ENCODE measurements around the gene PLAAT2.
"Not testable (repeated sequence)": the region's sequence is repeated elsewhere in the genome, so short reads cannot be mapped to it uniquely, and the experiment has no call there.

PLAAT2 gene

DNA sequence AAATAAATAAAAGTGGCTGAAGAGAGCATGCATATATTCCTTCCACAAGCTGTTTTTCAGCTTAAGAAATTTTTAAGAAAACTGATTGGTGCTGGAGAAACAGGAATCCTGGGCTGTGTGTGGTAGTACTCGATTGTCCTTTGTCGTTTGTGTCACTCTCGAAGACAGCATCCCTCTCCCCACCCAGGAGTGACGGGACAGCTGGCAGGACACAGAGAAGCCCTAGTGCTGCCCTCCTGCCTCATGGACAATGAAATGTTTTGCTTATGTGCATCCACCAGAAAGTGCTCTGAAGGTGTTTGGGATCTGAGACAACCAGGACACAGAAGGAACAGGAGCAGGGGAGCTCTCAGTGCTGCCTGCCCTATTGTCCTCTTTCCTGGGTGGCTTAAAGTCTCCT lies 13.8 kb downstream of the PLAAT2 start:
- no peak for DNase-seq (ENCODE audit: low read depth)

- DNase-seq (ENCODE audit: low read depth), result no peak
These were observed 15.0 kb downstream of the PLAAT2 start for GRCh38 chr11:63548178-63548577.

DNA sequence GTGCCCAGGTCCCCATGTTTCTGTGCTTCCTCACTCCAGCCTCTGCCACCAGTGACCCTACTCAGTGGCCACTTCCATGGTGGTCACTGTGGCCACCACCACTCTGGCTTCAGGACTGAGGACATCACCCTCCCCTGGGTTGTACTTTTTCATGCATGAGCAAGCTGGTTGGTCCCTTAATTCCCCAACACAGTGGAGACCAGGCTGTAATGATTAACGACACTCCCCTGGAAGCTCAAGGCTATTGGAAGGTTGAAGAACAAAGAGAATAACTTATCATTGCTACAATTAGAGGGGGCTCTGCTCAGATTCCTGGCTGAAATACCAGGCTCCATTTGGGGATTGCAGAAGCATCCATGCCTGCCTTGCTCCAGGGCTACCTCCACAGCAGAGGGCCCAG lies 16.1 kb downstream of the PLAAT2 start:
- DNase-seq (ENCODE audit: low read depth), result no peak

GRCh38 chr11:63543711-63544110 lies 19.5 kb downstream of the PLAAT2 start:
- DNase-seq (ENCODE audit: low read depth), result no peak

GRCh38 chr11:63542506-63542905 lies 20.7 kb downstream of the PLAAT2 start:
- not testable (repeated sequence) for DNase-seq (ENCODE audit: low read depth)

GRCh38 chr11:63537293-63538101 lies 25.7 kb downstream of the PLAAT2 start:
- DNase-seq (ENCODE audit: low read depth), result no peak

DNA sequence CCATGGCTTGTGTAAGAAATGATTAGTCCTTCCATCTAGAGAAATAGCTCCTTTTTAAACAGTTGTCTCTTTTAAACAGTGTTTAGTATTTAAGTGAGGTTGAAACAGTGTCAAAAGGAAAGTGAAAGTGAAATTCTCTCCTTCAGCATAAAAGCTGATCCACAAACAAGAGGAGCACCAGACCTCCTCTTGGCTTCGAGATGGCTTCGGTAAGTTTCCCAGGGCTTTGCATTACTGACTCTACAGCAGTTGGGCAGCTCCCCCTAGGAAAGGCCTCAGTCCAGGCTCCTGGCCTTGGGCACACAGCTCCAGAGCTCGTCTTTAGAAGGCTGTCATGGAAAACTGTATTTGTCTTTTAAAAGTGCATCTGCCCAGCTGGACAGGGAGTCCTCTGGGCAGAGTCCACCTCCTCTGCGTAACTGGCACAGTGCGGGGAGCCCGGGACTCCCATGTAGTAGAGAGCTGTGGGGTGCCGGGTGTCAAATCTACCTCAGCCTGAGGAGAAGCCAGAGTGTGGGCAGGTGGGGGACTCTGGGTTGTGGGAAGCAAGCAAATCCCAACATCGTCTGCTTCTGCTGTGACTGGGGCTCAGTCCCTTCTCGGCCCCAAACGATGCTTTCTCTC lies 26.4 kb downstream of the PLAAT2 start, which contains the start of gene PLAAT4:
Gene PLAAT4 (plus strand): TSS at position 140 of the 624 bp plus-strand sequence. CDS start 61 bp downstream, at position 201.
- DNase-seq (ENCODE audit: low read depth), result no peak

DNA sequence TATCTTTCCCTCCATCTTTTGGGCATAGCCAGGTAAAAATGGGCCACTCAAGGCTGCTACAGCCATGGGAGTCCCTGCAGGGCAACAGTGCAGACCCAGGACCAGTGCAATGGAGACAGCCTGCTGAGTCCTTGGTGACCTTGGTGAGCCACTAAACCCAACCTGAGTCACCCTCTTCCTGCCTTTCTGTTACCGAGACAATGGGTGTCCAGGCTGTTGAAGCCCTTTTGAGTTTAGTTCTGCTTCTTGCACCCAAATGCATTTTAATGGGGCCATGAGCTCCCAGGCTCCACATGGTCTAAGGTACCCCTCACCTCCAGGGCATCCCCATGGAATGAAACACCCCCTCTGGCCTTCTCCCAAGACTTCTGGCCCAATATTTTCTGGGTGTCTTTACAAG lies 27.4 kb downstream of the PLAAT2 start:
- no peak for DNase-seq (ENCODE audit: low read depth)

GRCh38 chr11:63534895-63535461 lies 28.2 kb downstream of the PLAAT2 start:
- DNase-seq (ENCODE audit: low read depth), result no peak

DNA sequence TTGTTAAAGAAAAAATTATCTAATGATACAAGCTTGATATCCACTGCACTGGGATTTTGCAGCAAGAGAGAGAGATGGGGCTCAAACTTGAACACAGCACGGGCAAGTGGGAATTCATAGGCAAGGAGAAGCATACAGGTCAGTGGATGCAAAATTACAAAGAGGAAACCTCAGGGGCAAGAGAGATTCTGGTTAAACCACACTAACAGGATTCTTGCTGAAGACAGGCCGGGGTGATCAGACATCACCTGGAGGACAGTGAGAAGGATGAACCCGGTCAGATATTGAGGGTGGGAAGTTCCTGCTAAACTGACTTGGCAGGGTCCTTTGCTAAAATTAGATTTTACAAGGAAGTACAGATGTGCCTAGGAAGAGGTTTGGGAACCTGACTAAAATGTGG lies 29.1 kb downstream of the PLAAT2 start:
- no peak for DNase-seq (ENCODE audit: low read depth)

DNA sequence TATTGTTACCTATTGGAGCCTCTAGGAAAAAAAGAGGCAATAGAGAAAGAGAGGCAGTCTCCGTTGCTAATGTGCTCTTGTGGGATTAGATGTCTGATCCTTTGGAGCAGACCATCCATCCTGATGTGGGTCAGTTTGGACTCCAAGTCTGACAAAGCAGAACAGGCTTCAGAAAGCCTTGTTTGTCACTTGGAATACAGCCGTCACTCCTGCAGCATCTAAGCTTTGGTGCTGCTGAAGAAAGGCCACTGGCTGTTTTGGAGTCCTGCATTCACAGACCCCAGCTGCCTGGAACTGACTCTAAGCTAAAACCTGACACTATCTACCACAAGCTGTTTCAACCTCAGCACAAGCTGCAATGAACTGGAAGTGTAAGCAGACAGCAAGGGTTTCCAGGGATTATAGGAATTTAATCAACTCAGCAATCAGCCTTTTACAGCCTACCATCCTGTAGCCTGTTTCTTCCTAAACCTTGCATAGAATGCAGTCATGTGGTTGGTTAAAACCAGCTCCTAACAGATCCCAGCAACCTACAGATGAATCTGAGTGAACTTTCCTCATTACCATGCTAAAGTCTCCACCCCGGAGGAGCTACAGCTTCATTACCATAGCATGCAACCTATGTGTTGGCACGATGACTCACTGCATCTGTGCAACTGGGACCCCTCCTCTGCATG lies 30.2 kb downstream of the PLAAT2 start:
- no peak for DNase-seq (ENCODE audit: low read depth)

DNA sequence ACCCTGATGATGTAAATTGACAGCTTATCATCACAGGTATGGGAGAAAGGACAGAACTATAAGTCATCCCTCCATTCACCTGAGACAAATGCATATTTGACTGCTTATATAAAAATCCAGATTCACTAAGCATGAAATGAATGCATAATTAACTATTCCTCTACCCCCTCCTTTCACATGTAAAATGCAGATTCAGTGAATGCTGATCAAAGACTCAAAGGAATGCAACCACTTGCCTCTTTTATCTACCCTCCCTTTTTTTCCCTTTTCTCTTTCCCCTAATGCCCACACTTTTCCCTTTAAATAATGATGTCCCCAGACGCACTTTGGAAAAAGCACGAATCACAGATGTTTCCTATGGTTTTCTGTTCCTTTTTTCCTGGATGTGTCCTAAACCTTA lies 31.1 kb downstream of the PLAAT2 start:
- no peak for DNase-seq (ENCODE audit: low read depth)

DNA sequence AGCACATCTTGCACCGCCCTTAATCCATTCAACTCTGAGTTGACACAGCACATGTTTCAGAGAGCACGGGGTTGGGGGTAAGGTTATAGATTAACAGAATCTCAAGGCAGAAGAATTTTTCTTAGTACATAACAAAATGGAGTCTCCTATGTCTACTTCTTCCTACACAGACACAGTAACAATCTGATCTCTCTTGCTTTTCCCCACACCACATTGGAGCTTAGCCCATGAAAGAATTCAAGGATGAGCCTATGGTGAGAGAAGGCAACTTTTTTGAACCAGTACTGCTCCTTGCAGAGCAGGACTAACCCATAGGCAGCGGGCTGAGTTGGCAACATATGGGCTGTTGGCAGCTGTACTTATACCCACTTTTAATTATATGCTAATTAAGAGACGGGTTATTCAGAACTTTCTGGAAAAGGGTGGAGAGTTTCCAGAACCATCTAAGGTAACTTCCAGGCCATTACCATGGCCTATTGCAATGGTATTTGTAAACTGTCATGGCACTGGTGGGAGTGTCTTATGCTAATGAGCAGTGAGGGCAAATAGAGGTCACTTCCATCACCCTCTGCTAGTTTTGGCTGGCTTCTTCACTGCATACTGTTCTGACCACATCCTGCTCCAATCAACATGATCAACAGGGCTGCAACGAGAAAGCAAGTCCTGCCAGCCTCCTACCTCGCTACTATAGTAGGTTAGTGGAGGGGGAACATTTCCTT lies 31.9 kb downstream of the PLAAT2 start:
- DNase-seq (ENCODE audit: low read depth), result peak; percentile 22

GRCh38 chr11:63530021-63530420 lies 33.2 kb downstream of the PLAAT2 start:
- DNase-seq (ENCODE audit: low read depth), result no peak

- not testable (repeated sequence) for DNase-seq (ENCODE audit: low read depth)
These were observed 33.8 kb downstream of the PLAAT2 start for GRCh38 chr11:63529373-63529772.

DNA sequence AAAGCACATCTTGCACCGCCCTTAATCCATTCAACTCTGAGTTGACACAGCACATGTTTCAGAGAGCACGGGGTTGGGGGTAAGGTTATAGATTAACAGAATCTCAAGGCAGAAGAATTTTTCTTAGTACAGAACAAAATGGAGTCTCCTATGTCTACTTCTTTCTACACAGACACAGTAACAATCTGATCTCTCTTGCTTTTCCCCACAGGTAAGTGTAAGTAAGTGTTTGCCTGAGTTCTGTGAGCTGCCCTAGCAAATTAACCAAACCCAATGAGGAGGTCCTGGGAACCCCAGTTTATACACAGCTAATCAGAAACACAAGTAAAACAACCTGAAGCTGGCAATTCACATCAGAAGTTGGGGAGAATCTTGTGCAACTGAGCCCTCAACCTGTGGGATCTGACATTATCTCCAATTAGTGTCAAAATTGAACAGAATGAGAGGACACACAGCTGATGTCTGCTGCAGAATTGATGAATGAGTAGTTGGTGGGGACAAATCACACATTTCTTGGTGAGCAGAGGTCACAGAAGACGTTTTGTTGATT lies 34.4 kb downstream of the PLAAT2 start:
- not testable (repeated sequence) for DNase-seq (ENCODE audit: low read depth)

GRCh38 chr11:63528156-63528555 lies 35.0 kb downstream of the PLAAT2 start:
- DNase-seq (ENCODE audit: low read depth), result not testable (repeated sequence)

DNA sequence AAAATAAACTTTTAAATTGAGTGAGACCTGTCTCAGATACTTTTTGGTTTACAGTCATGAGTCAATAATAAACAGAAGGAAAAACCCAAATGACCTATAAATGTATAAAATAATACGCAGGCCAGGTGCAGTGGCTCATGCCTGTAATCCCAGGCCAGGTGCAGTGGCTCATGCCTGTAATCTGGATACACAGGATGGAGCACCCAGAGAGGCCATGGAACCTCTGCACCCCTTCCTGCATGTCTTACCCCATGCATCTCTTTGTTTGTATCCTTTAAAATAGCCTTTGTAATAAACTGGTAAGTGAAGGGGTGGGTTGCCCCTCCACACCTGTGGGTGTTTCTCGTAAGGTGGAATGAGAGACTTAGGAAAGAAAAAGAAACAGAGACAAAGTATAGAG lies 35.5 kb downstream of the PLAAT2 start:
- DNase-seq (ENCODE audit: low read depth), result no peak

GRCh38 chr11:63523151-63523550 lies 40.0 kb downstream of the PLAAT2 start:
- no peak for DNase-seq (ENCODE audit: low read depth)

DNA sequence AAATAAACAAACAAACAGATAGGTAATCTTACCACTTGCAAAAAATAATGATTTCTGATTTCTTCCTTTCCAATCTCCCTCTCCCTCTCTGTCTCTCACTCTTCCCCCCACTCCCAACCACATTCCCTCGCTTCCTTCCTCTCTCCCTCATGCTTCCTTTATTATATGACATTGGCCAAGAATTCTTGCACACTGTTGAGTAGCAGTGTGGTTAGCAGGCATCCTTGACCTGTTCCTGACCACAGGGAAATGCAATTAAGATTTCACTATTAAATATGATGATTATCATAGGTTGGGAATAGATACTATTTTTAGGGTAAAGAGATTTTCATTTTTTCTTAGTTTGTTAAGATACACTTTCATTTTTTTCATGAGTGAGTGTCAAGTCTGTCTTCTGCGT lies 41.3 kb downstream of the PLAAT2 start:
- DNase-seq (ENCODE audit: low read depth), result no peak

GRCh38 chr11:63520606-63521170 lies 42.5 kb downstream of the PLAAT2 start:
- no peak for DNase-seq (ENCODE audit: low read depth)

Data from HS-27A (cell line).